ENCODE results near the gene RGL4. TPM values are rescaled to one million over a fixed set of nuclear protein-coding genes. Genes with fewer than 3 reads are reported as not detected.

The RGL4 gene
- total and polyA plus RNA-seq, 2 experiments from 2014 or later, result 0.68 TPM; not detected in 1

- Histone ChIP-seq H3K4me2 (no peak overlapping the region), H2AFZ (no peak overlapping the region), H3K9me3 (ENCODE audit: low read depth) (no peaks in the 10 kb centered on the region), H4K20me1 (ENCODE audit: insufficient read depth, poor library complexity, severe bottlenecking) (no peaks in the 10 kb centered on the region), H3K36me3 (replicated peaks; ENCODE audit: insufficient read depth, low read depth) (no peaks in the 10 kb centered on the region), H3K27me3 (no peaks in the 10 kb centered on the region), H3K4me3 (no peak overlapping the region), H3K79me2 (peaks cover 15% of the 10 kb centered on the region), H3K4me1 (ENCODE audit: insufficient read depth) (no peaks in the 10 kb centered on the region), H3K27ac (no peak overlapping the region), H3K9me2 (replicated peaks; ENCODE audit: insufficient read depth) (no peaks in the 10 kb centered on the region)
- WGBS (ENCODE audit: low lambda C conversion rate, missing lambda C conversion rate), result 88% methylated on average over 2 of the region's 2 CpGs
- DNase-seq (ENCODE audit: low spot score), result no peak
- TF ChIP-seq EZH2phosphoT487 (IDR thresholded peaks at IDR 0.05; ENCODE audit: low read depth, severe bottlenecking, unreplicated experiment) (no peak), EZH2 (IDR thresholded peaks at IDR 0.05; ENCODE audit: borderline replicate concordance) (no peak), CTCF (IDR thresholded peaks at IDR 0.05; ENCODE audit: poor library complexity) (no peak)
Observed at GRCh38 chr22:23743303-23743705, 52.5 kb downstream of the RGL4 start.

GRCh38 chr22:23744001-23744400, 53.2 kb downstream of the RGL4 start:
- no peak overlapping the region for H3K4me3 ChIP-seq
- no peak for TF ChIP-seq CTCF (IDR thresholded peaks at IDR 0.05; ENCODE audit: poor library complexity)
- TF ChIP-seq EZH2 (IDR thresholded peaks at IDR 0.05; ENCODE audit: borderline replicate concordance), result no peak
- TF ChIP-seq EZH2phosphoT487 (IDR thresholded peaks at IDR 0.05; ENCODE audit: low read depth, severe bottlenecking, unreplicated experiment), result no peak
- no peaks in the 10 kb centered on the region for H3K27me3 ChIP-seq
- no peaks in the 10 kb centered on the region for H3K9me3 ChIP-seq (ENCODE audit: low read depth)
- H3K79me2 ChIP-seq, result peaks cover 21% of the 10 kb centered on the region
- 96% methylated on average over 13 of the region's 13 CpGs for WGBS (ENCODE audit: low lambda C conversion rate, missing lambda C conversion rate)
- DNase-seq (ENCODE audit: low spot score), result no peak
- no peaks in the 10 kb centered on the region for H3K9me2 ChIP-seq (replicated peaks; ENCODE audit: insufficient read depth)
- no peak overlapping the region for H3K4me2 ChIP-seq
- H3K36me3 ChIP-seq (replicated peaks; ENCODE audit: insufficient read depth, low read depth), result no peaks in the 10 kb centered on the region
- no peaks in the 10 kb centered on the region for H3K4me1 ChIP-seq (ENCODE audit: insufficient read depth)
- no peak overlapping the region for H2AFZ ChIP-seq
- H4K20me1 ChIP-seq (ENCODE audit: insufficient read depth, poor library complexity, severe bottlenecking), result no peaks in the 10 kb centered on the region
- H3K27ac ChIP-seq, result no peak overlapping the region

- no peak overlapping the region for H3K27ac ChIP-seq
- no peaks in the 10 kb centered on the region for H3K9me2 ChIP-seq (replicated peaks; ENCODE audit: insufficient read depth)
- H3K36me3 ChIP-seq (replicated peaks; ENCODE audit: insufficient read depth, low read depth), result no peaks in the 10 kb centered on the region
- H3K9me3 ChIP-seq (ENCODE audit: low read depth), result no peaks in the 10 kb centered on the region
- H3K4me1 ChIP-seq (ENCODE audit: insufficient read depth), result no peaks in the 10 kb centered on the region
- H4K20me1 ChIP-seq (ENCODE audit: insufficient read depth, poor library complexity, severe bottlenecking), result no peaks in the 10 kb centered on the region
- DNase-seq (ENCODE audit: low spot score), result no peak
- H3K4me2 ChIP-seq, result no peak overlapping the region
- H3K27me3 ChIP-seq, result no peaks in the 10 kb centered on the region
- H2AFZ ChIP-seq, result no peak overlapping the region
- no peak overlapping the region for H3K4me3 ChIP-seq
- no peak for TF ChIP-seq EZH2 (IDR thresholded peaks at IDR 0.05; ENCODE audit: borderline replicate concordance)
- TF ChIP-seq CTCF (IDR thresholded peaks at IDR 0.05; ENCODE audit: poor library complexity), result no peak
- no peak for TF ChIP-seq EZH2phosphoT487 (IDR thresholded peaks at IDR 0.05; ENCODE audit: low read depth, severe bottlenecking, unreplicated experiment)
- 98% methylated on average over 14 of the region's 14 CpGs for WGBS (ENCODE audit: low lambda C conversion rate, missing lambda C conversion rate)
- H3K79me2 ChIP-seq, result peaks cover 23% of the 10 kb centered on the region
Observed at GRCh38 chr22:23744485-23744884, 53.7 kb downstream of the RGL4 start.

- Histone ChIP-seq H4K20me1 (ENCODE audit: insufficient read depth, poor library complexity, severe bottlenecking) (no peaks in the 10 kb centered on the region), H3K27ac (no peak overlapping the region), H3K79me2 (peaks cover 35% of the 10 kb centered on the region), H3K9me3 (ENCODE audit: low read depth) (no peaks in the 10 kb centered on the region), H2AFZ (no peak overlapping the region), H3K4me1 (ENCODE audit: insufficient read depth) (peaks cover 8% of the 10 kb centered on the region), H3K4me2 (no peak overlapping the region), H3K4me3 (no peak overlapping the region), H3K36me3 (replicated peaks; ENCODE audit: insufficient read depth, low read depth) (no peaks in the 10 kb centered on the region), H3K9me2 (replicated peaks; ENCODE audit: insufficient read depth) (no peaks in the 10 kb centered on the region), H3K27me3 (no peaks in the 10 kb centered on the region)
- no peak for DNase-seq (ENCODE audit: low spot score)
- TF ChIP-seq EZH2phosphoT487 (IDR thresholded peaks at IDR 0.05; ENCODE audit: low read depth, severe bottlenecking, unreplicated experiment) (no peak), CTCF (IDR thresholded peaks at IDR 0.05; ENCODE audit: poor library complexity) (no peak), EZH2 (IDR thresholded peaks at IDR 0.05; ENCODE audit: borderline replicate concordance) (no peak)
- WGBS (ENCODE audit: low lambda C conversion rate, missing lambda C conversion rate), result 67% methylated on average over 6 of the region's 6 CpGs
Observed at GRCh38 chr22:23745791-23746190, 55.0 kb downstream of the RGL4 start.
